Measurements from ENCODE around the gene CTDSPL.

Gene CTDSPL

GRCh38 chr3:38009807-38010591, 148.3 kb downstream of the CTDSPL start:
- DNase-seq (ENCODE audit: extremely low read depth in 1 of 2, low read depth in 1 of 2) = no peak

DNA sequence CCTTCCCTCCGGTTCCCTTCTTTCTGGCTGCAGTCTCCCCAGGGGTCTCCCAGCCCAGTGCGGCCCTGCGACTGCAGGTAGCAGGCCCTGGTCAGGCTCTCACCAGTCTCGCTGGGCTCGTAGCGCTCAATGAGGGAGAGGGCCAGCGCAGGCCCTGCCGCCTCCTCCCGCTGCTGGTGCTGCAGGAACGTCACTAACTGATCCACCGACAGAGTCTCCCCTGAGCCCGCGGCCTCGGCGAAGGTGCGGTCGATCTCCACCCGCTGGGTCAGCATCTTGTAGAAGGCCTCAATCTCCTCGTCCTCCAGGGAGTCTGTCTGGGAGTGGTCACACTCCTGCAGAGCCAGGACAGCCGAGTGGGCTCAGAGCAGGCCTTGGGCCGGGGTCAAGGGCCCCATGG, 149.4 kb downstream of the CTDSPL start:
- DNase-seq (ENCODE audit: extremely low read depth in 1 of 2, low read depth in 1 of 2) = no peak

- no peak for DNase-seq (ENCODE audit: extremely low read depth in 1 of 2, low read depth in 1 of 2)
These were observed 153.8 kb downstream of the CTDSPL start for GRCh38 chr3:38015485-38015884.

GRCh38 chr3:38015984-38016383, 154.3 kb downstream of the CTDSPL start:
- DNase-seq (ENCODE audit: extremely low read depth in 1 of 2, low read depth in 1 of 2) = no peak

GRCh38 chr3:38016410-38016809, 154.7 kb downstream of the CTDSPL start:
- DNase-seq (ENCODE audit: extremely low read depth in 1 of 2, low read depth in 1 of 2) = no peak

DNA sequence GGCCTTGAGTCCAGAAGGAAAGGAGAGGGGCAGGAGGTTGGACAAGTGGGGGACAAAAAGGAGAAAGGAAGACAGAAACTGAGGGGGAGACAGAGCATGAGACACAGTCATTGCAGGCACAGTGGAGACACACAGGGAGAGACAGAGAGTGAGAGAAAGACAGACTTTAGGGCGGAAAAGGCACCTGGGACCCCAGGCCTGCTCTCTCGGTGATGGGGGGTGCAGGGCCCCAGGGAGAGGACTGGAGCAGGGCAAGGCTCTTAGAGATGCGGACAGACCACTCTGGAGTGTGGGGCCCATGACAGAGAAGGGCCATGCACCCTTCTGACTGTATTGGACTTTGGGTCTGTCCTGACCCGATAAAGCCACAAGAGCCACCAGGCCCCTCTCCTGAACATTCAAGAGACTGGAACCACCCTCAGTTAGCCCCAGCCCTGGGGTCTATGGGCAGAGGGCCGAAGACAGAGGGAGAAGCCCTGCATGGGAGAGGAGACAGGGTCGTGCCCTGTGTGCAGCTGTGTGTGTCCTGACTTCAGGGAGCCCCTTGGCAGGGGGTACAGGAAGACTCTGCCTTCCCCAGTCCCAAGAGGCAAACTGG, 155.3 kb downstream of the CTDSPL start:
- no peak for DNase-seq (ENCODE audit: extremely low read depth in 1 of 2, low read depth in 1 of 2)

GRCh38 chr3:38017445-38018295, 156.0 kb downstream of the CTDSPL start:
- no peak for DNase-seq (ENCODE audit: extremely low read depth in 1 of 2, low read depth in 1 of 2)

GRCh38 chr3:38018296-38019266, 156.9 kb downstream of the CTDSPL start:
- DNase-seq (ENCODE audit: extremely low read depth in 1 of 2, low read depth in 1 of 2) = no peak

- DNase-seq (ENCODE audit: extremely low read depth in 1 of 2, low read depth in 1 of 2) = no peak
These were observed 158.1 kb downstream of the CTDSPL start for GRCh38 chr3:38019658-38020341.

DNA sequence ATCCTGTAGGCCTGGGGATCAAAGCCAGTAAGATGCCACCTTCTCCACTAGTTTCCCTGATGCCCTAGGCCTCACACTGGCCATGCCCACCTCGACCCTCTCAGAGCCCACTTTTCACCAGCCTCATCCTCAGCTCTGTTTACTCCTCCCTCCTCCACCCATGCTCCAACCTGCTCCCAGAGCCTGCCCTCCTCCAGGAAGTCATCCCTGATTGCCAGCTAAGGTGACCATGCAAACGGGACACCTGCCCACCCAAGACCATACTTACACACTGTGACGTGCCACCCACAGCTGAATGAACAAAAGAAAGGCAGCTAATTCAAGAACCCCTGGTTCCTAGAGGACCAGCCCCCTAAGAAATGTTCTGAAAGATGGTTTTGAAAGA, 158.7 kb downstream of the CTDSPL start:
- no peak for DNase-seq (ENCODE audit: extremely low read depth in 1 of 2, low read depth in 1 of 2)

DNA sequence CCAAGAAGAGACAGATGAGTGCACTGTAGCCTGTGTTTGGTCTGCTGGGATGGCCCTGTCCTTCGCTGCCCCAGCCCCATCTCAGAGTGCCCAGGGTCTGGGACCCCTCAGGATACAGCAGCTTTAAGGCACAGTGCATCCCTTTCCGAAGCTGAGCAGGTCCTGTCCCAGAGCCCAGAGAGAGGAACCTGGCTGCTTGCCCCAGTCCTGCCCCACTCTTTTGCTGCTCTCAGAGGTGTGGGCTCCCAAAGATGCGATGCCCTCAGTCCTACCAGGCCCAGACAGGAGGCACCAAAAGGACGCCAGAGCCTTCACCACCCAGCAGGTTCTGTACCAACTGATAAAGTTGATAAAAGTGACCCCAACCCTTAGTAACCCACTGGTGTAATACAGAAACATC, 159.5 kb downstream of the CTDSPL start:
- DNase-seq (ENCODE audit: extremely low read depth in 1 of 2, low read depth in 1 of 2) = no peak

DNA sequence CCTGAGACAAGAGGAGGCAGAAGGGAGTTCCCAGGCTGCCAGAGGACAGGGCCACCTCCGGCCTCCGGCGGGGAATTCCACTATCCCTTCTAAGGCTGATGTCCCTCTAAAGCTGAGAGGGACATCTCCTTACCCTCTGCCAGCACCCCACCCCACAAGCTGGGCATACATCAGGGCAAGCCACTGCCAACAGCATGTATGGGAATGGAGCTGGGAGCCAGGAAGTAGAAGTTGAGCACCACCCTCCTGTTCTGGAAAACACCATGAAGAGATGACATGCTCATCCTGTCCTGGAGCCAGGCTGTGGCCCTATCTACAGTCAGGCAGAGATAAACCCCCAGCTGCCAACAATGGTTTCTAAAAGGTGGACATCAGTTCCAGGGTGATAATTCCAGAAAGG, 160.6 kb downstream of the CTDSPL start:
- no peak for DNase-seq (ENCODE audit: extremely low read depth in 1 of 2, low read depth in 1 of 2)

DNA sequence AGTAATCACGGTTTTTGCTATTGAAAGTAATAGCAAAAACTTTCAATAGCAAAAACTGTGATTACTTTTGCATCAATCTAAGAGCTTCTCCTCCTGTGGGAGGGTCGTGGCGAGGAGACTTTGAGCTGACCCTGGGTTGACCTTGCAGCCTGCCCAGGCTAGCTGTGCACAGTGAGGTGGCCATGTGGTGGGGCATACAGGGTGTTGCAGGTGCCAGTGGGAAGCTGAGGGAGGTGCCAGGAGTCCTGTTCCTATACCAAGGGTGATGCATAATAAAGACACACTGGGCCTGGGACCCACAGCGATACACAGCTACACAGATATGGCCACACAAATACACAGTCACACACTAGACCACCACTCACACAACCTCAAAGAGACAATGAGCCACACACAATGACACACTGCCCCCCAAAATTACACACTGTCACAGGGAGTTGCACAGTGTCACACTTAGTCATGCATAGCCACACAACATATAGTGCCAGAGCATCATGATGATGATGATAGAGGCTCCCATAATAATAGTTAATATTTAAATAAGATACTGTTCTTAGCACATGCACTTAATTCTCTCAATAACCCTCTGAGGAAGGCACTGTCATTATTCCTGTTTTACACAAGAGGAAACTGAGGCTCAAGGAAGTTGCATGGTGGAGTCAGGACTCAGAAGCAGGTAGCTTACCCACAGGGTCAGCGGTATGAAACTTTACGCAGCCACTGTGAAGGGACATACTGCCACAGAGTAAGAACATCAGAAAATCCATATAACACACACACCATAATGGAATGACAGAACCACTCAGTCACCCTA, 161.4 kb downstream of the CTDSPL start:
- DNase-seq (ENCODE audit: extremely low read depth in 1 of 2, low read depth in 1 of 2) = no peak

DNA sequence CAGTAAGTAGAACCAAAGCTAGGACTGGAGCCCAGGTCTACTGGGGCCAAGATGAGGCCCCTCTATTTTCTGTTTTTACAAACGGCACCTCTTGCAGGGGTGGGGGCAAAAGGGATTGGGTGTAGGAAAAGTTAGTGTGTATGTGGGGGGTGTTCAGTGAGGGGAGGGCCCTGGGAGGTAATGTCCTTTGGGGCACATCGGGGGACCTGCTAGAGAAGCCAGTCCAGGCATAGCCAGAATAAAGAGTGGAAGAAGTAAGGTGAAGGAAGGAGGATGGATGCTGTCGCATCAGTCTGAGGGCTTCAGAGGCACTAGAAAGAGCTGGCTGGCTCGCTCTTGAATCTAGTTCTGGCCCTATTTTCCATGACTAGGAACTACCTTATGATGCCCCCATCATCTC, 165.2 kb downstream of the CTDSPL start:
- no peak for DNase-seq (ENCODE audit: extremely low read depth in 1 of 2, low read depth in 1 of 2)

- no peak for DNase-seq (ENCODE audit: extremely low read depth in 1 of 2, low read depth in 1 of 2)
These were observed 166.1 kb downstream of the CTDSPL start for GRCh38 chr3:38027466-38028465.

DNA sequence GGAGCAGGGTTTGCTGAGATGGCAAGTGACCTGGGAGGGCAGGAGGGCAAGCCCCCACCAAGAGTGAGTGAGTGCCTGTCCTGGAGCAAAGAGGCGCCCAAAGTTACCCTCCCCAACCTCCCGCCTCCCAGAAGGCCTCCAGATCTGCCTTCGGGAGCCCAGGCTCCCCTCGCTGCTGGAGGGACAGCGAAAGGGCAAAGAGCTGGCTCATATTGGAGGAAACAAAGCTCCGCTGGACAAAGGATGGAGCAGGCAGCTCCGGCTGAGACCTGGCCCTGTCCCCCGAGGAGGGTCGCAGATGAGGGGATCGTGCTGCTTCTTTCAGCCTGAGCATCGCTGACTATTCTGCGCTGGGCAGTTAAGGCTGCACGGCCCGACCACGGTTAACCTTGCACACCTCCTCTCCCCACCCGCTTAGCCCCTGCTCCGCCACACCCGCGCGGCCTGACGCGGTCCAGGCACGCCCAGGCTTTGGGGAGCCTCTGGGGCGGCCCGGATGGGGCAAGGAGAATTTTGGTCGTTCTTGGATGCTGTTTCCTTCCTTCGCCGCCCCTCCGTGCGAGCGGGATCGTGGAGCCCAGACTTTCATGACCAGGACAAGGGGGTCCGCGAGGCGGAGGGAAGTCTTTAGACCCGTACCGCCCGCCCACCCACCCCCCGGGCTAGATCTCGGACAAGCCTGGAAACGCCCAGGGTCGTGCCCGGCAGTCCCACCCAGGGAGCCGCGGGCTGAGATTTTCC, 167.1 kb downstream of the CTDSPL start:
- no peak for DNase-seq (ENCODE audit: extremely low read depth in 1 of 2, low read depth in 1 of 2)

DNA sequence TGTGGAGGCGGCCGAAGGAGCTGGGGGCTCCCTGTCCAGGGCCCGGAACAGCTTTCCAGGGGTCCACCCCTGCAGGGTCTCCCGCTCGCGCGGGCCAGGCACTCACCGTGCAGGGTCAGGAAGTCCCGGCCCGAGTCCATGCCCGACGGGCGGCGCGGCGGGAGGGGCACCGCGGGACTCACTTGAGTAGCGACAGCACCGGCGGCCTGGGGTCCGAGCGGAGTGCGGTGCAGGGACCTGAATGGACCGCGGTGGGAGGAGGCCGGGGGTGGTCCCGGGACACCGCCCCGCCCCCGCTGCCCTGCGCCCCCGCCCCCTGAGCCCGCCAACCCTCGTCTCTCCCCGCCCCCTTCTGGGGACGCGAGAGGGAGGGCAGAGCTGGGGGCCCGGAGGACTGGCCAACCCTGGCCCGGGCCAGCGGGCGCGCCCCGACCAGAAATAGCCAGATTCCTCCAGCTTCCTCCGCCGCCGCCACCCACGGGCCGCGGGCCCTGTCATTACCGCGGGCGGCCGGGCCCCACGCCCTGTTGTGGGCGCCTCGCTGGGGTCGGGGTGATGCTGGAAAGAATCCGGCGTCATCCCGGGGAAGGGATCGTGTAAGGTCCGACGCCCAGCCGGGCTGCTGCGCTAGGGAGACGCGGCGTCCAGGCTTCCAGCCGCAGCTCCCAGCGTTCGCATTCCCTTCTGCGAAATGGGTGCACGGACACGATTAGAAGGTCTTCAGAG, 167.9 kb downstream of the CTDSPL start, which contains the start of gene PLCD1:
Gene PLCD1, minus strand, starts transcription at position 243 of the 726 bp plus-strand sequence. Its CDS starts 103 bp downstream, at position 140.
- no peak for DNase-seq (ENCODE audit: extremely low read depth in 1 of 2, low read depth in 1 of 2)
